GM18909 (cell line): Measurements from ENCODE around the gene CASKIN1.
A peak's percentile ranks its signal among the peaks of the same experiment; 100 is the strongest.

Experiments used
- ATAC-seq: cut with Tn5 transposase; IDR thresholded peaks from one replicate; pipeline ENCODE4 v1.9.1; 2021; ENCODE audit warnings: mild to moderate bottlenecking; ENCODE audit not compliant: unreplicated experiment, poor library complexity

Gene CASKIN1

GRCh38 chr16:2233872-2234812, 37.7 kb upstream of the CASKIN1 start:
- no peak for ATAC-seq

GRCh38 chr16:2233046-2233775, 36.8 kb upstream of the CASKIN1 start:
- ATAC-seq: no peak

DNA sequence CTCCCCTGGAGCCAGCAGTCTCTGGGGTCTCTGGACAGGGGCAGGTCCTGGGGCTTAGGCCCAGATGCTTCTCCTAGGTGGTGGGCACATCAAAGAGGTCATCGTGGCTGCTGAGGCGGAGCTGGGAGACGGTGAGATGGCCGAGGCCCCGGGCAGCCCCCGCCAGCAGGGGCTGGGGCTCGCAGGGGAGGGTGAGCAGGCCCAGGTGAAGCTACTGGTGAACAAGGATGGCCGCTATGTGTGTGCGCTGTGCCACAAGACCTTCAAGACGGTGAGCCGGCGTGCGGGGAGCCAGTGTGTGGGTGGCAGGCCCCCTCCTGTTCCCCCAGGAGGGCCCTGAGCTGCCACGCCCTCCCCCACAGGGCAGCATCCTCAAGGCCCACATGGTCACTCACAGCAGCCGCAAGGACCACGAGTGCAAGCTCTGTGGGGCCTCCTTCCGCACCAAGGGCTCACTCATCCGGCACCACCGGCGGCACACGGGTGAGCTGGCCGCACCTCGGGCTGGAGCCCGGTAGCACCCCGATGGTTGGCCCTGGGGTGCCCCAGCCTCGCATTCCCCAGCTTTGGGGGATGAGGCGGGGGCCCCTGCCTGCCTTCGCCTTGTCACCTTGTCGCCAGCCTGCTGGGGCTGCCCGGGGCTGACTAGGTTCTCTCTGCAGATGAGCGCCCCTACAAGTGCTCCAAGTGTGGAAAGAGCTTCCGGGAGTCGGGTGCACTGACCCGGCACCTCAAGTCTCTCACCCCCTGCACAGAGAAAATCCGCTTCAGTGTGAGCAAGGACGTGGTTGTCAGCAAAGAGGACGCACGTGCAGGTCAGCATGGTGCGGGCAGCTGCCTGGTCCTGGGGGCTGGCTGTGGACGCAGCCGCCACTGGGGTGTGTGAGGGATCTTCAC, 35.9 kb upstream of the CASKIN1 start:
- ATAC-seq: no peak

DNA sequence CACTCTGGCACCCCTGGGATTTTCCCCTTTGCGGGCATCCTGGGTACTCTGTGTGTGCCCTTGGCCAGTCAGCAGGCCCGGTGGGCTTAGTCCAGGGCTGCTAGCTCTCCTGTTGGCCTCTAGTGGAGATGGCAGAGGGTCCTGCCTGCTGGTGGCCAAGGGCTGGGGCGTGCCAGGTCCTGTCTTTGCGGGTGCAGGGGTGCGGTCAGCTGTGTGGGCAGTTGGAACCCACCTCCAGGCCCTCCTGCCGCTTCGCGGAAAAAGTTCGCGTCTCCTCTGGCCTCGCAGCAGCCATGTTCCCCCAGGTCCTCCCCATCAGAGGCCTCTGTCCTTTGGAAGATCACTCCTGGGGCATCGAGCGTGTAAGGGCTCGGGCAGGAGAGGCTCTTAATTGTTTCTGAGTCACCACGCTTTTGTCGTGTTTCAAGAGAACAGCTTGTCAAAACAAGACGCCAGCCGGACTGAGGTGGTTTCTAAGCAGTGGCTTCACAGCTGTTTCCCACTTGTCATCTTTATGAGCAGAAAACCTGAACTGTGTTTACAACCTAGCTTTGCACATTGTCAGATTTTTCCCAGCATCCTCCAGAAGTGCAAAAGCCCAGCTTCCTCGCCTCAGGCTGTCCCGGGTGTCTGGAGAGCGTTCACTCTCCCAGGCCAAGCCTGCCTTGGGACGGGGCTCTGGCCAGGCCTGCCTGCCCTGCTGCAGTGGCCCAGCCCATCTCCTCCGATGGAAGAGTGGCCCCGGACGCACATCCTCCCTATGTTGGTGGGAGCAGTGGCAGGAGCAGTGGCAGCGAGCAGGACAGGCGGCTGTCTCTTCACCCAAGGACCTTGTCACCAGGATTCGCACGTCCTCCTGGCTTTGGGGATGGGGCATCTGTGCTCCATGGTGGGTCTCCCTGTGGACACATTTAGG, 34.9 kb upstream of the CASKIN1 start:
- ATAC-seq: no peak

DNA sequence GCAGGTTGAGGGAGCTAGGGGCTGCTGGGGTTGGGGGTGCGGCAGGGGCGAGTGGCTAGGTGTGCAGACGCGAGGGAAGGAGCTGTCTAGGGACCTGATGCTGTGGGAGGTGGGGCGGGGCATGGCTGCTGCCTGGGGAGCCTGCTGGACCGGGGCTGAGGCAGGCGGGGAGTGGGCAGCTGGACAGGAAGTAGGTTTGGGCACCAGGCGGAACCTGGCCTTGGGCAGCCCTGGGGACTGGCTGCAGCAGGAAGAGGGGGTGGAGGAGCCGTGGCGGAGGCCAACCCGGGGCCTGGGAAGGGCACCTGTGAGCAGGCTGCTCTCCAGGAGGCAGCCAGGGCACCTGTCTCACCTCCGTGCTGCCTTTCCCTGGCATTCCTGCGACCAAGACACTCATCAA, 34.0 kb upstream of the CASKIN1 start:
- ATAC-seq: no peak

GRCh38 chr16:2229632-2230250, 33.3 kb upstream of the CASKIN1 start:
- ATAC-seq: no peak

GRCh38 chr16:2229091-2229490, 32.7 kb upstream of the CASKIN1 start:
- ATAC-seq: no peak

DNA sequence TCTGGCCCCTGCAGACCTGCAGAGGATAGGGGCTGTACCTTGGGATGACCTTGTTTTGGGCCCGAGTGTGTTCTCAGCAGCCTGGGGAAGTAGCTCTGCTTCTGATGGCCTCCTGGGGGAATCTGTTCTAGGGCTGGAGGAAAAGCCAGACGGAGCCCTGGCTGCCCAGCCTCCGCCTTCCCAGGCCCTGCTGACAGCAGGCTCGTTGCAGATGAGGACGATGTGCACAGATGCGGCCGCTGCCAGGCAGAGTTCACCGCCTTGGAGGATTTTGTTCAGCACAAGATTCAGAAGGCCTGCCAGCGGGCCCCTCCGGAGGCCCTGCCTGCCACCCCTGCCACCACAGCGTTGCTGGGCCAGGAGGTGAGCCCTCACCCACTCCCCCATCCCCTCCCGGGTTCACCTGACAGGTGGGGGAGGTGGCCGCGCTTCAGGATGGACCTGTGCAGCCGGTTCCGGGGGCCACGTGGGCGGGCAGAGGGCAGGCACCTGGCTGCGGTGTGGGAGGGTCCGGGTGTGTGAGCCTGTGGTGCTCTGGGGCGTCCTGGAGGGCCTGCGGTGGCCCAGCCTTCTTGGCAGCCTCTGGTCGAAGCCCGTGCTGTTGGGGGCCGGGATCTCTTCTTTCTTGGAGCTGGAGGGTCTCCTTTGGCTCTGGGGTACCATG, 31.9 kb upstream of the CASKIN1 start:
- no peak for ATAC-seq

DNA sequence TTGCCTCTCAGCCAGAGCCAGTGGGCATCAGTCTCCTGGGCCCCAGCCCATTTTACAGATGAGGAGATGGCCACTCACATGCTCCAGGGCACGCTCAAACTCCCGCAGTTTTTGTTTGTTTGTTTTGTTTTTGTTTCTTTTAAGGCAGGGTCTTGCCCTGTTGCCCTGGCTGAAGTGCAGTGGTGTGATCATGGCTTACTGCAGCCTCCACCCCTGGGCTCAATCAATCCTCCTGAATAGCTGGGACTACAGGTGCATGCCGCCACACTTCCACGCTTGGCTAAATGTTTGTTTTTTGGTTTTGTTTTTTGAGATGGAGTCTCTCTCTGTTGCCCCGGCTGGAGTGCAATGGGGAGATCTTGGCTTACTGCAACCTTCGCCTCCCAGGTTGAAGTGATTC, 30.5 kb upstream of the CASKIN1 start:
- no peak for ATAC-seq

DNA sequence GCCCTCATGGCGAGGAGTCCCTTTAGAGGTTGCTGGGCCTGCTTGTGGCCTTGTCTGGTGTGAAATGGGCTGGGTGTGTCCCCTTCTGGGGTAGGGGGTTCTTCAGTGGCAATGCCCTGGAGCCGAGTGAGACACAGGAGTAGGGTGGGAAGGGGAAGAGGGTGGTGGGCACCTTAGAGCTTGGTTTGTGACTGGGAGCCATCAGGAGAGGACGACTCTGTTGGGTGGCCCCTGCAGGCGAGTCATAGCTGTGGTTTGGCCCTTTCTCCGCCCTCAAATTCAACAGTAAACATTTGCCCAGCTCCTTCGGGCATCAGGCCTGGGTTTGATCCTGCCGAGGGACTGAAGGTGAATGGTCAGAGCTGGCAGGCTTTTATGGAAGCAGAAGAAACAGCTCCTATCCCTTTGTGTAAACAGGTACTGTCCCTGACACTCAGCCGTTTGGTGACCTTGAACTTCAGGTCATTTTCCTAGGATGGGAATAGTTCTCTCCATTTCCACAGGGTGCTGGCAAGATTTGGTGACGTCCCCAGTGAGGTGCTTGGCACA, 29.9 kb upstream of the CASKIN1 start:
- no peak for ATAC-seq

GRCh38 chr16:2223942-2224486, 27.6 kb upstream of the CASKIN1 start:
- peak; percentile 27 for ATAC-seq

DNA sequence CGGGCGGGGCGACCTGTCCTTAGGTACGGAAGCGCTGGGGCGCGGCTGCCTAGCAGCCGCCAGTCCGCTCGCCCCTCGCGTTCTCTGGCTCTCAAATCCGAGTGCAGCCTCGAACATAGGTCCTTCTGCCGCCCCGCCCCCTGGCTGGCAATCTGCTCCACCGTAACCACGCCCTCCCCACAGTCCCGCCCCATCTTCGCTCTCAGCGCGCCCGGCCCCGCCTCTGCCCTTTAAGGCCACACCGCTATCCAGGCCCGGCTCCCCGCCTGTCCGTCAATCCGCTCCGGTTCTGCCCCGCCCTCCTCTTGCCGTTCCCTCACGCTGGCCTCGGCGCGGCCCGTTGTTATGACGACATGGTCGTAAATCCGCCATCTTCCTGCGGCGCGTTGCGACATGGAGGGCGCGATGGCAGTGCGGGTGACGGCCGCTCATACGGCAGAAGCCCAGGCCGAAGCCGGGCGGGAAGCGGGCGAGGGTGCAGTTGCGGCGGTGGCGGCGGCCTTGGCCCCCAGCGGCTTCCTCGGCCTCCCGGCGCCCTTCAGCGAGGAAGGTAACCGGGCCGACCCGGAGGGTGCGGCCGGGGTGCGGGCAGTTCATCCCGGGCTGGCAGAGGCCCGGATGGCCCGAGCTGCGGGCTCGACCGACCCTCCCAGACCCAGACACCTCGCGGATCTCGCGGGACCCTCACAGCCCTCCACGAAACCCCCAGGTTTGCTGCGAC, 27.0 kb upstream of the CASKIN1 start, which contains the start of gene E4F1:
TSS of gene E4F1 (plus strand) at position 371 of the 721 bp plus-strand sequence. CDS start at position 394, 23 bp downstream.
- ATAC-seq: peak; percentile 95

DNA sequence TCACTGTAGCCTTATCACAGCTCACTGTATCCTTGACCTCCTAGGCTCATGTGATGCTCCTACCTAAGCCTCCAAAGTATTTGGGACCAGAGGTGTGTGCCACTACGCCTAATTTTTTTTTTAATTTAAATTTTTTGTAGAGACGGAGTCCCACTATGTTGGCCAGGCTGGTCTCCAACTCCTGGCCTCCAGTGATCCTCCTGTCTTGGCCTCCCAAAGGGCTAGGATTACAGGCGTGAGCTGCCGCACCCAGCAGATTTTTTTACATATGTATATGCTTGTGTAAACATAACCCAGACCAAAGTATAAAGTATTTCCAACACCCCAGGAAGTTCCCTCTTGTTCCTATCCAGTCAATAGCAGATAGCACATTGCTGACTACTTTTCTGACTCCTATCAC, 19.9 kb upstream of the CASKIN1 start:
- no peak for ATAC-seq

- peak; percentile 85 for ATAC-seq
Measured at GRCh38 chr16:2214719-2214968, 18.2 kb upstream of the CASKIN1 start, which contains the start of gene PGP. Gene PGP, minus strand, starts transcription at chr16:2214840. Its CDS starts 63 bp downstream, at chr16:2214777.

DNA sequence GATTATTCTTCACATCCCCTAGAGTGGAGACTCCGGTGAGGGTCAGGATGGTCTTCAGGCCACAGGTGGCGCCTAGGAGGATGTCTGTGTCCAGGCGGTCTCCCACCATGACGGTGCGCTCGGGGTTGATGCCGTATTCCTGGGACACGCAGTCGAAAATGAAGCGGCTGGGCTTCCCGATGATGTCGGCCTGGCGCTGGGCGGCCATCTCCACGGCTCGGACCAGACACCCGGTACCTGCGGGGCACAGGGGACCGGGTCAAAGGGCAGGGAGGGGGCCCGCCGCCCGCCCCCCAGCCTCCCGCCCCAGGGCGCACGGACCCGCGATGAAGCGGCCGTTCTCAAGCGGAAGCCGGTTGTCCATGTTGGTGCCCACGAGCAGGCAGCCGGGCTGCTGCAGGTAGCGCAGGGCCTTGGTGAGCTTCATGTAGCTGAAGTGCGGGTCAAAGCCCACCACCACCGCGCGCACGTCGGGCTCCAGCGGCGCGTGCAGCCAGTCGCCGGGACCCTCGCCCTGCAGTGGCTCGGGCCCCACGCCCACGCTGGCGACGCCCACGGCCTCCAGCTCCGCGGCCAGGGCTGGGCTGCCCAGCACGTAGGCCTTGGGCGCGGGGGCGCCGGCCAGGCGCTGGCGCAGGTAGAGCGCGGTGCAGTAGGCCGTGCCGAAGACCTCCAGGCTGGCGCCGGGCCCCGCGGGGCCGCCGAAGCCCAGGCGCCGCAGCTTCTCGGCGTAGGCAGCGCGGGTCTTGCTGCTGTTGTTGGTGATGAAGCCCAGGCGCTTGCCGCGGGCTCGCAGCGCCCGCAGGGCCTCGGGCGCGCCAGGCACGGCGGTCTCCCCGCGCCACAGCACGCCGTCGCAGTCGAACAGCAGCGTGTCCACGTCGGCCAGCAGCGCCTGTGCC, 17.7 kb upstream of the CASKIN1 start:
- peak; percentile 11 for ATAC-seq
